ENCODE measurements around the gene SGPP1.

- TF ChIP-seq, protein P1, sequence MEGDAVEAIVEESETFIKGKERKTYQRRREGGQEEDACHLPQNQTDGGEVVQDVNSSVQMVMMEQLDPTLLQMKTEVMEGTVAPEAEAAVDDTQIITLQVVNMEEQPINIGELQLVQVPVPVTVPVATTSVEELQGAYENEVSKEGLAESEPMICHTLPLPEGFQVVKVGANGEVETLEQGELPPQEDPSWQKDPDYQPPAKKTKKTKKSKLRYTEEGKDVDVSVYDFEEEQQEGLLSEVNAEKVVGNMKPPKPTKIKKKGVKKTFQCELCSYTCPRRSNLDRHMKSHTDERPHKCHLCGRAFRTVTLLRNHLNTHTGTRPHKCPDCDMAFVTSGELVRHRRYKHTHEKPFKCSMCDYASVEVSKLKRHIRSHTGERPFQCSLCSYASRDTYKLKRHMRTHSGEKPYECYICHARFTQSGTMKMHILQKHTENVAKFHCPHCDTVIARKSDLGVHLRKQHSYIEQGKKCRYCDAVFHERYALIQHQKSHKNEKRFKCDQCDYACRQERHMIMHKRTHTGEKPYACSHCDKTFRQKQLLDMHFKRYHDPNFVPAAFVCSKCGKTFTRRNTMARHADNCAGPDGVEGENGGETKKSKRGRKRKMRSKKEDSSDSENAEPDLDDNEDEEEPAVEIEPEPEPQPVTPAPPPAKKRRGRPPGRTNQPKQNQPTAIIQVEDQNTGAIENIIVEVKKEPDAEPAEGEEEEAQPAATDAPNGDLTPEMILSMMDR (optimal IDR thresholded peaks at IDR 0.05 in 1 of 3, IDR thresholded peaks at IDR 0.05 in 1 of 3, conservative IDR thresholded peaks at IDR 0.05 in 1 of 3; ENCODE audit: extremely low read depth in 1 of 3, insufficient read depth in 2 of 3, low read length in 3 of 3): peak; percentile 53 to 84 (median 84)
- no peak for TF ChIP-seq EZH2 (IDR thresholded peaks at IDR 0.05; ENCODE audit: low read length)
Measured at GRCh38 chr14:63641473-63642228, 86.2 kb downstream of the SGPP1 start, which contains the start of gene WDR89.
